Fibroblast of skin of scalp (primary cell): ENCODE measurements around the gene CA10. TPM values are rescaled to one million over a fixed set of nuclear protein-coding genes. Genes with fewer than 3 reads are reported as not detected.

ENCODE experiments used
- DNase-seq: peaks from one replicate; pipeline ENCODE4 v3.0.0-alpha.2; 2013
- polyA plus RNA-seq, 2 experiments: library from polyadenylated mRNA; unstranded; fragments of 120-200 nt; gene quantifications; one replicate each; pipeline ENCODE4 v1.2.1, GENCODE V29; 2013; ENCODE audit not compliant: insufficient read length in 2 of 2

The CA10 gene
- polyA plus RNA-seq (2013, experiment 1 of 2; ENCODE audit: insufficient read length): not detected
- polyA plus RNA-seq (2013, experiment 2 of 2; ENCODE audit: insufficient read length): 0.28 TPM

GRCh38 chr17:52158450-52159042 is at the start of gene CA10:
CA10 (minus strand) TSS chr17:52158714.
- DNase-seq: no peak

- DNase-seq: no peak
Observed at GRCh38 chr17:52207796-52208195, 49.3 kb upstream of the CA10 start.

GRCh38 chr17:52202520-52203080 is 44.1 kb upstream of the CA10 start:
- no peak for DNase-seq

- DNase-seq: no peak
Observed at GRCh38 chr17:52201767-52202519, 43.4 kb upstream of the CA10 start.

GRCh38 chr17:52191491-52191890 is 33.0 kb upstream of the CA10 start:
- DNase-seq: no peak

GRCh38 chr17:52181782-52182181 is 23.3 kb upstream of the CA10 start:
- no peak for DNase-seq

GRCh38 chr17:52178012-52178411 is 19.5 kb upstream of the CA10 start:
- DNase-seq: no peak

- DNase-seq: peak; percentile 0
Observed at GRCh38 chr17:52170963-52171572, 12.6 kb upstream of the CA10 start.

- no peak for DNase-seq
Observed at GRCh38 chr17:52160136-52160567, 1.6 kb upstream of the CA10 start.

- no peak for DNase-seq
Observed at GRCh38 chr17:52159246-52160135, 977 bp upstream of the CA10 start.

- no peak for DNase-seq
Observed at GRCh38 chr17:52157603-52158449, 688 bp downstream of the CA10 start.

GRCh38 chr17:52156576-52157570 is 1.6 kb downstream of the CA10 start:
- no peak for DNase-seq

GRCh38 chr17:52155301-52155700 is 3.2 kb downstream of the CA10 start:
- no peak for DNase-seq

GRCh38 chr17:52154466-52154865 is 4.0 kb downstream of the CA10 start:
- no peak for DNase-seq

GRCh38 chr17:52150935-52151334 is 7.6 kb downstream of the CA10 start:
- DNase-seq: no peak

GRCh38 chr17:52149626-52150025 is 8.9 kb downstream of the CA10 start:
- DNase-seq: no peak

- no peak for DNase-seq
Observed at GRCh38 chr17:52148969-52149351, 9.6 kb downstream of the CA10 start.

GRCh38 chr17:52148288-52148968 is 10.1 kb downstream of the CA10 start:
- no peak for DNase-seq

- DNase-seq: no peak
Observed at GRCh38 chr17:52147872-52148271, 10.6 kb downstream of the CA10 start.
